Eye (tissue), 1 donor: ENCODE measurements around the gene PAX1.

Source experiments
- DNase-seq: peaks from one replicate; pipeline ENCODE4 v3.0.0-alpha.2; 2015

The PAX1 gene

DNA sequence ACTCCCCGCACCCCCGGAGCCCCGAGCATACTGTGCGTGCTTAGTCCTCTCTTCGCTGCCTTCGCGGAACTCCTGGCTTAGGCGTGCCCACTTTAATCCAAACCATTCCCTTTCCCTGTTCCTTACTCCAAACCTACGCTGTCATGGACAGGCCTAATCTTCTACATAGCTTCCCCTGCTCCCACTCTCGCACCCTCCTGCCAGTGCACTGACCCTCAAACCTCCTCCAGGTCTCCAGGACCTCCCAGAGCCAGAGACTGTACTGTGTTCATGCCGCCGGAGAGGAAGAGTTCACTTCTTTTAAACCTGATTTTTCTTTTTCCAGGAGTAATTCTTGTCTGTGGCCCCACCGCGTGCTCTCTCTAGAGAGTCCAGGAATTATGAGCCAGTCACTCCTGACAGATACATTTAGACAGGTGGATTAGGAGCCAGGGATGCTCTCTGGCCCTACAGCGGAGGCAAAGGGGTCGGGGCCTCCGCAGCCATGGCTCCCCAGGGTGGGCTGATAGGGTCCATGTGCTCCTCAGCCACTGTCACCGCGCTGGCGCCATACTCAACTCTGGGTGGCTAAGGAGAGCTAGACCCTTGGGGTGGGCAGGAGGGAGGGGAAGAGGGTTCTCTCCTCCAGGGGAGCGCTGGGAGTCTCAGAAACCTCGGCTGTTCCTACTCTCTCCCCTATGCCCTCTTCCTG, 1.6 kb upstream of the PAX1 start:
- DNase-seq: peak; percentile 60

DNA sequence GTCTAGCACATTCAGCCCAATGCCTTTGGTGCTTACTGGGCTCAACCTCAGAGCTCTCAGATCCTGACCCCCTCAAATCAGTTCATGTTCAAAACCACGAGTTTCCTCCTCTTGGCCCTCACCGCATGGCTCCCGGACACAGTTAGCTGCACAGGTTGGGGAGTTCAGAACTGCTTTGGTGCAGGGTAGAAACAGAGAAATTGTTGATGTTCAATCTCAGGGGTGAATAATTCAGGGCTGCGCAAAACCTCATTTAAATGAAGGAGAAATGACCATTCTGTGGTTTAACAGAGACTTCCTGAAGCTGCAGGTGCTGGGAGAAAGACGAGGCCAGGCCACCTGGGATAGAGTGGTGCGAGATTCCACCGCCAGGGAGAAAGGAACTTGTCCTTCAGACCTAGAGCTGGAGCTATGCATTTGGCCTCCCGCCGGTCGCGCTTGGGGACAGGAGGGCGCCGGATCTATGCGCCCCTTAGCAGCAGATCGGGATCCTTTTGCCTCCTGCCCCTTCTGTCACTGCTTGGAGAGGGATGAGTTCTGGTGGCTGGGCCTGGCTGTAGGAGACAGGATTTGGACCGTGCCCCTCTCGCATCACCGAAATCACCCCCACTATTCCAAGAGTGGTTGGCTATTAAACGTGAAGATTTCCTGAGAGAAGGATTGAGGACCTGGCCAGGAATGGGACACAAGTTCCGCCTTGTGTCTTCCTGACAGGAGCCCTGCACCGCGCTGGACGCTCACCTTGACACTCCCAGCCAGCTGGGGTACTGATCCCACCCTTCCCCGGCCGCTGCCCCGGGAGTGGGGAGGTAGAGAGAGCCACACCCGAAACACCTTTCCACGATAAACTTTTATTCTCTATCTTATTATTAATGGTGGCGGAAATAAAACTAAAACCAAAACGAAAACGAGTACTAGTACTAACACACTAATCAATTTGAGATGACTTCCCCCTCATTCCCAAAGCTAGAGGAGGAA, 767 bp upstream of the PAX1 start:
- peak; percentile 29 for DNase-seq

DNA sequence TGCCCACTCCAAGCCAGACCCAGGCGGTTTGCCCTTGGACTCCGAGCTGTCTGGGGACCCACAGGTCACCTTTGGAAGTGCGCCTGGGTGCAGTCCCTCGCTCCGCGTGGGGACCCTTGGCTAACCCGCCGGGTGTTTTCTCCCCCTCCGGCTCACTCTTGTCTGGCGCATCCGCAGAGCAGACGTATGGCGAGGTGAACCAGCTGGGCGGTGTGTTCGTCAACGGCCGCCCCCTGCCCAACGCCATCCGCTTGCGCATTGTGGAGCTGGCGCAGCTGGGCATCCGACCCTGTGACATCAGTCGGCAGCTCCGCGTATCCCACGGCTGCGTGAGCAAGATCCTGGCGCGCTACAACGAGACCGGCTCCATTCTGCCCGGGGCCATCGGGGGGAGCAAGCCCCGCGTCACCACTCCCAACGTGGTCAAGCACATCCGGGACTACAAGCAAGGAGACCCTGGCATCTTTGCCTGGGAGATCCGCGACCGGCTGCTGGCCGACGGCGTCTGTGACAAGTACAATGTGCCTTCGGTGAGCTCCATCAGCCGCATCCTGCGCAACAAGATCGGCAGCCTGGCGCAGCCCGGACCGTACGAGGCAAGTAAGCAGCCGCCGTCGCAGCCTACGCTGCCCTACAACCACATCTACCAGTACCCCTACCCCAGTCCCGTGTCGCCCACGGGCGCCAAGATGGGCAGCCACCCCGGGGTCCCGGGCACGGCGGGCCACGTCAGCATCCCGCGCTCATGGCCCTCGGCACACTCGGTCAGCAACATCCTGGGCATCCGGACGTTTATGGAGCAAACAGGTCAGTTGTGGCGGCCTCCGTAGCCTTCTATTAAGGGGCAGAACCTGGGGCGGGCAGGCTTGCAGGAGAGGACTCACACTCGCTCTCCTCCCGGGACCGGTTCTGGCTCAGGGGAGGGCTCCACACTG, 1.1 kb downstream of the PAX1 start:
- DNase-seq: peak; percentile 60

DNA sequence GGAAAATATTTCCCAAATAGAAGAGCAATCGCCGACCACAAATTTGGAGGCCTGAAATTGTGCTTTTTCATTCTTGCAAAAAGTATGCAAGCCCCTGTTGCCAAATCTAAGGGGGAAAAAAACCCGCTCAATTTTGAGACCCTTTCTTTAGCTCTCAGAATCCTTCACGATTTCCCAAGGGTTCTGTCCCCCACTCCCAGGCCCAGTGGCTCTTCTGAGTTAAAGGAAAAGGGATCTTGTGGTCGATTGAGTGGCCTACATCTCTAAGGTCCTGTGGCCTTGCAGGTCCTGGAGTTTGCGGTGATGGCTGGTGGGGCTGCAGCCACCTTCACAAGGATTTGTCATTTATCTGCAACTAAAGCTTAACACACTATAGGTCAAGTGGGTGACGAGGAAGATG, 1.8 kb downstream of the PAX1 start:
- DNase-seq: peak; percentile 22

DNA sequence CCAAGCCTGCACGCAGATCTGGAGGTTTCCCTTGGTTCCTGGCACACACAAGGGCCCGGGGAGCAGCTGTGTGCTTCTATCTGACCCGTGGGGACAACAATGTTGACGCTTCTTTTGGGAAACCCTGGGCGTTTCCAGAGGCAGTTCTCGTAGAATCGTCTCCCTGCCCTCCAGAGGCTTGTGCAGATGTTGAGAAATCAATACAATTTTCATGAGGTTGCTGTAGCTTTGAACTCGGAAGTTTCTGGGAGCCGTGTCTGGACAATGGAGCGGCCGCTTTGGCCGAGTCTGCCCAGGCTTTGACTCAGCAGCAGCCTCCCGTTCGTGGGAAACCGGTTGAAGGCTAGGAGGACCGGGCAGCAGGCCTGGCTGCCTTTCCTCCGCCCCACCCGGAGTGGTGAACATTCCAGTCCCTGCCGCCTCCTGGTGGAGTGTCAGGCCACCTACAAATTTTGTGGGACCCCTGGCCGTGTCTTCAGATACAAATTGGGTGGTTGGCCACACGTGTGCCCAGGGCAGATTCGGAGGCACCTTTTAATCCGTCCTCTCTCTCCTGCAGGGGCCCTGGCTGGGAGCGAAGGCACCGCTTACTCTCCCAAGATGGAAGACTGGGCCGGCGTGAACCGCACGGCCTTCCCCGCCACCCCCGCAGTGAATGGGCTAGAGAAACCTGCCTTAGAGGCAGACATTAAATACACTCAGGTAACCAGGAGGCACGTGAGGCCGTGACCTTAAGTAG, 2.7 kb downstream of the PAX1 start:
- peak; percentile 26 for DNase-seq

DNA sequence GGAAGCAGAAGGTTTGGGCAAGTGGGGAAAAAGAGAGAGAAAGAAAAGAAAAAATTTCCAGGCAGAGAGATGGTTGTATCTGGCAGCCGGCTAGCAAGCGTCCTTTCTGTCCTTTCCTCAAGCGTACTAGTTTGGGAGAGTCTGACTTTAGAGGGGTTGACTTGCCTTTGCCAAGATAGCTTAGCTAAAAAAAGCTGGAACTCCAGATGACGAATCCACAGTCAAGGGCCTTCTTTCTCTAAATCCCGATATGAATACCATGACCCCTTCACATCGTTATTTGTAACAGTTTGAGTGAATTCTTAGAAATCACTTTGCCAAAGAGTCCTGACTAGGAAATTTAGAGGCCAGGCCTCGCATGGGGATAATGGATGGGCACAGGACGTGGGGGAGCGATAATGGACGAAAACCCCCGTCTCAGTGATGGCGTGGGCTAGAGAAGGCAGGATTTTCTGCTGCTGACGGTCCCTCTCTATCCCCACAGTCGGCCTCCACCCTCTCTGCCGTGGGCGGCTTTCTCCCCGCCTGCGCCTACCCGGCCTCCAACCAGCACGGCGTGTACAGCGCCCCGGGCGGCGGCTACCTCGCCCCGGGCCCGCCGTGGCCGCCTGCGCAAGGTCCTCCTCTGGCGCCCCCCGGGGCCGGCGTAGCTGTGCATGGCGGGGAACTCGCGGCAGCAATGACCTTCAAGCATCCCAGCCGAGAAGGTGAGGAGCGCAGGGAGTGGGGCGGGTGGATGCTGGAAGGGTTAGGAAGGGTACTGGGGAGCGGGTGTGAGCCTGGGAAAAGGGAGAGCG, 3.5 kb downstream of the PAX1 start:
- DNase-seq: peak; percentile 38

DNA sequence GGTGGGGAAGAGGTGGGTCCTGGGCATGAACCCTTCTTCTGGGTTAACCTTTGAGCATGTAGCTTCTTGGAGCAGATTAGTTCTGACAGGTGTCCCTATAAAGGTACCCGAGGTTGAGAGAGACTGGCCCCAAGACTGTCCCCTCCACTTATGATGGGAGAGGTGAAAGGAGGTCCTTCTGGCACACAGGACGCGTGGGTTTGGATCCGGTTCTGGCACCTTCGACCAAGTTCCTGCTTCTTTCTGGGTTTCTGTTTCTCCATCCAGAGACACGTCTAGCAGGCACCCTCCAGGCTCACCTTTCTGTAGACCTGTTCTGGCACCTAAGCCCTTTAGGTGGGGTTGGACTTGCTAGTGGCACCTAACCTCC, 4.1 kb downstream of the PAX1 start:
- DNase-seq: peak; percentile 20

DNA sequence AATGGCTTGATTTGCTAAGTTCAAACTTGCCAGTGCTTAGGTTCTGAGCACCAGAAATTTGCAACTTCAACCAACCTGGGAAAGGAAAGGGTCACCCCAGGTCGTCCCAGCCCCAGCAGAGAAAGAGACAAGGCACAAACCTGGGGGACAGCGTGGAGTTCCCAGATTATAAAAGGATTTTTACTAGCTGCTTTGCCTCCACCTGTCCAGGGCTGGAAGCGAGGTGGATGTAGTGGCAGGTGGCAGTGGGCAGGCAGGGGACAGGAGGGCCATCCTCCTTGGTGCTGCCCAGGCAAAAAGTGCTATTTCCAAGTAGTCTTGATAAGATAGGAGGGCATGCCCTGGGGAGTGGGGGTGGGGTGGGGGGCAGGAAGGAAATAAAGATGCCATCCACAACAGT, 4.9 kb downstream of the PAX1 start:
- DNase-seq: peak; percentile 18

DNA sequence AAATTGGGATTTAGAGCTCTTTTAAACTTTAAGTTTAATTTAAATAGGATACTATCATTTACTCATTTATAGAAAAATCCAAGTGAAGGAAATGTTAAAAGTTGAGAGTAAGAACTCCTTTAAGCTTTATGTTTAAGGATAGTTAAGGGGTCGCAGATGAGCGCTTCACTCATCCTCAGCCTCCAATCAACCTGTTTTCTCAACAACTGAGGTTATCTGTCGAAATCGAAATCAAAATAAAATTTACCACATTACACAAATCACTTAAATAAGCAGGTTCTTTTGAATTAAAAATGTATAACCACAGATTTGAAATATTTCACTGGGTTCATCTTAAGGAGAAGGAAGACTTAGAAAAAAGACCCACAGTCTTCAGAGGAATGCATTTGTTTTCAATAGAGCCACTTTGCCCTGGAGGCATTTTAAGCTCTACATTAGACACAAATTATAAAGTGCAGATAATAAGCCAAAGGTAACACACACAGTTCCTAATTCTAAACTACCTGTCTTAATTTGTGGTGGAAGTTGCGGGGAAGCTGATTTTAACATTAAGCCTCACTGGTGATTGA, 5.5 kb downstream of the PAX1 start:
- DNase-seq: peak; percentile 36

DNA sequence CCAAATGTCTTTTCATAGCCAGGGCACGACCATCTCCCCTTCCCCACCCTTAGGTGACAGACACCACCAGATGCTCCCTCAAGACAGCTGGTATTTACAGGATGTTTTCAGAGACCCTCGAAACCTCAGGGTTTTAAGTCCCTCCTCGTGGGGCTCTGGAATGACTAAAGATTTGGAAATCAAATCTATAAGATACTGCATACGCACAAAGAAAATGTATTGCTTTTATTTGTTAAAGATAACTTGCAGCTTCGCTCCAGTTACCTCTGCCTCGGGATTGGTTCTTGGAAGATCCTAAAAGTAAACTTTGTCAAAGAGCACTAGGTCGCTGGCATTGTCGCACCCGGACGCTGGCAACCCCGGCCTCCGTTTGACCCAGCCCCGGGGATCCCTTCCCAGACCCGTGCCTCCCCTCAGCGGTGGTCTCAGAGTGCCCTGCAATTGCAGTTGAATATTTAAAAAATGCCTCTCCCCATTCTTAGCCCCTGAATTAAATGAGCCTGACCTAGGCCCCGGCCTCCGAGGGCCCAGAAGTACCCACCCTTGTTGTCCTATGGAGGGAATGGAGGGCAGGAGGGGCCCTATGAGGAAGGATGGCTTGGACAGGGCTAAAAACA, 7.1 kb downstream of the PAX1 start:
- peak; percentile 21 for DNase-seq

DNA sequence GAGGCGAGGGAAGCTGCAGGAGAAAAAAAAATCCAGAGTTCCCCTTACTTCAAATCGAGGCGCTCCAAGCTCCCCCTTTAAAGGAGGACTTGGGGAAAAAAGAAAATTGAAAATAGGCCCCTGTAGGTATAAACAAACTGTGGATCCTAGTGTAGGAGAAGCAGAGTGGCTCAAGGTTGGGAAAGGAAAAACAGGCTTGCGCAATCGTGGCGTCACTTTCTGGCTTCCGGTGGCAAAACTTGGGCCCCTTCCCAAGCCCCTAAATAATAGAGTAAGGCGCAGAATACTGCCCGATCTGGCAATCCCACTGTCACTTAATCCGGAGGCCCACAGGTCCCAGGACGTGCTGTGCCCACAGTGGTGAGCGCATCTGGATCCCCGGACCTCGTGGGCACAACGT, 8.0 kb downstream of the PAX1 start:
- peak; percentile 41 for DNase-seq

DNA sequence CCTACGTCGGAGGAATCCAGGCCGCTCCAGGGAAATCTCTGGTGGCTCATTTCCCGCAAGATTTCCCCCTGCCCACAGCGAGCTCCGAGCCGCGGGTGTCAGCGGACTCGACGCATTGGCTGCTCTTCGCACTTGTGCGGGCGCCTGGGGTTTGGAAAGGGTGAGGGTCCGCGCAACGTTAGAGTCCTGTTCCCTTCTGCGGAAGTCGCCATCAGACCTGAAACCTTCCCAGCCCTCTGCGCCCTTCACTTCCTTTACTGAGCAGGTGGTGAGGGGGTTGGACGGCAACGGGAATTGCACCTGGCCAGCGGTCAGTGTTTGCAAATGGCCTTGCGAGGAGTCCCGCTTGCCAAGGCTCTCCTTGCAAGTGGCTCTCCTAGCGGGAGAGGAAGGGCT, 8.4 kb downstream of the PAX1 start:
- DNase-seq: no peak

DNA sequence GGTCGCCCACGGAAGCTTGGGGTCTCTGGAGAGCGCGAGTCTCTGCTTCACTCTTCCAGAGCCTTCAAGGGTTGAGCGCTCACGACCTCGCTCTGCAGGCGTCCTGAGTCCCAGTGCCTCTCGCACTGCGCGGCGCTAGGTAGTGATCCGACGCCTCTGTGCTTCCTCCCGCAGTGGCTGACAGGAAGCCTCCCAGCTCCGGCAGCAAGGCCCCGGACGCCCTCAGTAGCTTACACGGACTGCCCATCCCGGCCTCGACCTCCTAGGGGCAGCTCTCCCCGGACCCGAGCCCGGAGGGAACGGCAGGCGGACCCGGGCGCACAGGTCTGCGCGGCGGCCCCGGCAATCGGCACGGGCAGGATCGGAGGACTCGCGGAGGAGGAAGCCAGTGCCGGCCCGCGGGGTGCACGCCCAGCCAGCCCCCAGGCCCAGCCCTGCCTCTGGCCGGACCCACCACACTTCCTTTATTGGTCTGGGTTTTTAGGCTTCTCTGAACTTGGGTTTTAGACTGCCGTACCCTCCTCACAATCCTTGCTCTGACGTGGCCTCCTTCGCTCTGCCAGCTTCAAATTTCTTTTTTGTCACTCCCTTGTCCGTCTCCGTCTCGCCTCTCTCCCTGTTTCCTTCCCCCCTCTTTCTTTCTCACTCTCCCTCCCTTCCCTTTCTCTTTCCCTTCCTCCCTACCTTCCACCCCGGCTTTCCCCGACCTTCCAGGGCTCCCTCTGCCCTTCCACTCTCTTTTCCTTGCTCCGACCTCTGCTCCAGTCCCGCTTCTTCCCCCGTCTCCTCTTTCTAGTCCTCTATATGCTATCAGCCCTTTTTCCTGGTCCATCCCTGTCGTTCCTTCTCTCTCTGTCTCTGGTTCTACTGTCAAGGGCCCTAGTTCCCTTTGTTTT, 9.1 kb downstream of the PAX1 start:
- DNase-seq: peak; percentile 31

DNA sequence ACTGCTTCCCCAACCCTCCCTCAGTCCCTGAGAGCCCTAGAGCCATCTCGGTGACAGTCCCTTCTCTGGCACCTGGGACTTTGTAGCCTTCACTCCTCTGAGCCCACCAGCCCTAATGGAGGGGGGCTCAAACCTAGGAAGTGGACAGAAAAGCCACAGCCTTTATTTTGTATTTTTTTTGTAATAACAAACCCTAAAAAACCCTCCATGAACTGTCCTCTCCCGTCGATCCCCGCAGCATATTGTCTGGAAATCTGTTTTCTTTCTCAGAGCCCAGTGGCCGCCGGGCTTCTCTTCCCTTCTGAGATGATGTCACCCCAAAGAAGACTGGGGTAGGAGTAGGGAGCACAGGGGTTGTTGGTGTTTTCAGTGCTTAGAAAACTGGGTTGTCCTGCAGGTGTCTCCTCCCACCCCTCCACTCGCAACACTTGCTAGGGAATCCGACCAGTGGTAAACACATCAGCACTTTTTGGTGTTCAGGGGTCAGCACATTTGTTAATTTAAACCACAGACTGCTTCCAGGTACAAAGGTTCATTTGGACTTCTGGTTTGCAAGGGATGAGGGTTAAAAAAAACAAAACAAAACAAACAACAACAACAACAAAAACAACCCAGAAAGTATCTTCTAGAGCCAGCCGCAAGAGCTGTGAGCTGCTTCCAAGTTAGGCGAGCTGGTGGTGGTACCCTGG, 9.9 kb downstream of the PAX1 start:
- no peak for DNase-seq

DNA sequence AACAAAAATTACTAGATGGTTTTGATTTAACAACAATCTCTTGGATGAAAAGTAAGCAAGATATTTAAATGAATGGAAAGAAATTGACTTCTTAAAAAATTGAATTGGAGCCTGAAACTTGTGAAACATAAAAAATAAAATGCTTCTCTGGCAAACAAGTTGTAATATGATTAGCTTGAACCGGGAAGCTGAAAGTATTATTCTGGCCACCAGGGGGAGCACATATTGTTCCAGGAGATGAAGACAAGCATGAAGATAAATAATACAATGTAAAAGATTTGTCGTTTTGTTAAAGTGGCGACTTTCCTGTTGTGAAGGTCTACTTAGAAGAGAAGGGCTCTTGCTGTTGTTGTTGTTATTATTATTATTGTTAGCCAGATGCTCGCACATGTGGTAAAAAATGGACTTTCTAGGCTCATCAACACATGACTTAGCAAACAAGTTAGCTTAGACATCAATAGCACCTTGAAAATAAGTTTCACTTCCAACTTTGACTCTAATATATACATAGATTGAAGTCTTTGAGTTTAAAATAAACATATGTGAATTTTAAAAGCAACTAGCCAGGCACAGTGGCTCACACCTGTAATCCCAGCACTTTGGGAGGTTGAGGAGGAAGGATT, 14.2 kb downstream of the PAX1 start:
- peak; percentile 94 for DNase-seq

DNA sequence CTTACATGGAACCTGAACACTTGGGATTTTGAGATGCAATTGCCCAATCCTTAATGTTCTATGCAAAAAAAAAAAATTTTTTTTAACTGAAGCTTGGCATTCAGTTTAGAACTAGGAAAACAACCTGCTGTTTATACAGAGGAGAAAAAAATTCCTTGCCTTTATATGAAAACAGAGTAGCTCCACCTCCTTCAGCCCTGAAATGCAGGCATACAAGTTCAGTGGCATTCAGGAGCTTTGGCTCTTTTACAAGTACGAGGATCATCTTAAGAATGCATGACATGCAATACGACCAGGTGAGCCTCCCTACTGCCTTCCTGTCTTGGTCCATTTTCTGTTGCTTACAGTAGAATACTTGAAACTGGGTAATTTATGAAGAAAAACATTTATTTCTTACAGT, 20.4 kb downstream of the PAX1 start:
- DNase-seq: peak; percentile 1

DNA sequence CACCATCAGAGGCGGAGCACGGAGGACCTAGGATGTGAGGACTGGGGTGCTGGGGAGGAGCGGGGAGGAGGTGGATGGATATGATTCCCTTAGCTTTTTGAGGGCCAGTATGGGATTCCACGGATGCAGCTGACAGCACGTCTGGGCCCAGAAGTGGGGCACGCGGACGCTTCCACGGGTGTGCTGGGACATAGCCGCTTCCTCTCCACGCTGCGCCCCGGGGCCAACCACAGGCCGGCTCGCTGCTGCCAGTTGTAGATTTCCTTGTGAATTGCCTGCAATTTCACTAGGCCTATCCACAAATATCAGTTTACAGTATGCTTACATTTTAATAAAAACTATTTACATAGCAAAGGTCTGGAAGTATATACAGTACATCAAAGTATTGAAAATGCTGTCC, 23.9 kb downstream of the PAX1 start:
- no peak for DNase-seq

DNA sequence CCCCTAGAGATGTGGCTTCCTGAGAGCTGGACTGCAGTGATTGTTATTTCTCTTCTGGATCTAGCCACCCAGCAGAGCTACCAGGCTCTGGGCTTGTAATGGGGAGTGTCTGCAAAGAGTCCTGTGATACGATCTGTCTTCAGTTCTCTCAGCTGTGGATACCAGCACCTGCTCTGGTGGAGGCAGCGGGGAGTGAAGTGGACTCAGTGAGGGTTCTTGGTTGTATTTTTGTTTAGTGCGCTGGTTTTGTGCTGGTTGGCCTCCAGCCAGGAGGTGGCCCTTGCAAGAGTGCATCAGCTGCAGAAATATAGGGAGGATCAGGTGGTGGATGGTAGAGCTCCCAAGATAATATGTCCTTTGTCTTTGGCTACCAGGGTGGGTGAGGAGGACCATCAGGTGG, 33.7 kb downstream of the PAX1 start:
- DNase-seq: no peak
